ENCODE data around the gene CIC. TPM values are rescaled to one million over a fixed set of nuclear protein-coding genes. Genes with fewer than 3 reads are reported as not detected.

CIC gene
- total and polyA plus RNA-seq, 10 of the 15 experiments (the other 5 are each of a cell fraction or from before 2014, with no cell fraction given) = 0.18 to 50.6 (median 7.1) TPM

GRCh38 chr19:42313096-42313839, 44.2 kb downstream of the CIC start, which contains the start of gene TMEM145 (continued):
- TF ChIP-seq PAX5 (IDR thresholded peaks at IDR 0.05; ENCODE audit: borderline replicate concordance, low read depth, low read length) = peak; percentile 36; the same call in 1 of the 2 replicates
- TF ChIP-seq ZNF217 (IDR thresholded peaks at IDR 0.05) = no peak
- TF ChIP-seq NKRF (conservative IDR thresholded peaks at IDR 0.05) = 0 out of 2 replicates have a peak, but pooled peaks have one; percentile 23
- TF ChIP-seq NRF1 (conservative IDR thresholded peaks at IDR 0.05; ENCODE audit: low read depth, low read length) = no peak
- TF ChIP-seq, protein P1, sequence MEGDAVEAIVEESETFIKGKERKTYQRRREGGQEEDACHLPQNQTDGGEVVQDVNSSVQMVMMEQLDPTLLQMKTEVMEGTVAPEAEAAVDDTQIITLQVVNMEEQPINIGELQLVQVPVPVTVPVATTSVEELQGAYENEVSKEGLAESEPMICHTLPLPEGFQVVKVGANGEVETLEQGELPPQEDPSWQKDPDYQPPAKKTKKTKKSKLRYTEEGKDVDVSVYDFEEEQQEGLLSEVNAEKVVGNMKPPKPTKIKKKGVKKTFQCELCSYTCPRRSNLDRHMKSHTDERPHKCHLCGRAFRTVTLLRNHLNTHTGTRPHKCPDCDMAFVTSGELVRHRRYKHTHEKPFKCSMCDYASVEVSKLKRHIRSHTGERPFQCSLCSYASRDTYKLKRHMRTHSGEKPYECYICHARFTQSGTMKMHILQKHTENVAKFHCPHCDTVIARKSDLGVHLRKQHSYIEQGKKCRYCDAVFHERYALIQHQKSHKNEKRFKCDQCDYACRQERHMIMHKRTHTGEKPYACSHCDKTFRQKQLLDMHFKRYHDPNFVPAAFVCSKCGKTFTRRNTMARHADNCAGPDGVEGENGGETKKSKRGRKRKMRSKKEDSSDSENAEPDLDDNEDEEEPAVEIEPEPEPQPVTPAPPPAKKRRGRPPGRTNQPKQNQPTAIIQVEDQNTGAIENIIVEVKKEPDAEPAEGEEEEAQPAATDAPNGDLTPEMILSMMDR (IDR thresholded peaks at IDR 0.05 in 2 of 3, conservative IDR thresholded peaks at IDR 0.05 in 1 of 3; ENCODE audit: control insufficient read depth in 2 of 3, extremely low read depth in 1 of 3, insufficient read depth in 1 of 3, low read depth in 3 of 3, low read length in 3 of 3) = 0 out of 6 replicates have a peak, but pooled peaks of 1 of the 3 experiments have one; percentile 6
- TF ChIP-seq SMARCA5 (IDR thresholded peaks at IDR 0.05) = no peak
- 0 out of 2 replicates have a peak, but pooled peaks have one; percentile 20 for TF ChIP-seq DPF2 (IDR thresholded peaks at IDR 0.05)
- peak; percentile 59; the same call in 1 of the 2 replicates for TF ChIP-seq YY1 (IDR thresholded peaks at IDR 0.05; ENCODE audit: low read depth, low read length)
- no peak for TF ChIP-seq ZZZ3 (IDR thresholded peaks at IDR 0.05; ENCODE audit: control insufficient read depth, insufficient read length, low read depth)
- TF ChIP-seq POLR2AphosphoS5 (IDR thresholded peaks at IDR 0.05; ENCODE audit: low read length) = no peak
- TF ChIP-seq, protein P2, sequence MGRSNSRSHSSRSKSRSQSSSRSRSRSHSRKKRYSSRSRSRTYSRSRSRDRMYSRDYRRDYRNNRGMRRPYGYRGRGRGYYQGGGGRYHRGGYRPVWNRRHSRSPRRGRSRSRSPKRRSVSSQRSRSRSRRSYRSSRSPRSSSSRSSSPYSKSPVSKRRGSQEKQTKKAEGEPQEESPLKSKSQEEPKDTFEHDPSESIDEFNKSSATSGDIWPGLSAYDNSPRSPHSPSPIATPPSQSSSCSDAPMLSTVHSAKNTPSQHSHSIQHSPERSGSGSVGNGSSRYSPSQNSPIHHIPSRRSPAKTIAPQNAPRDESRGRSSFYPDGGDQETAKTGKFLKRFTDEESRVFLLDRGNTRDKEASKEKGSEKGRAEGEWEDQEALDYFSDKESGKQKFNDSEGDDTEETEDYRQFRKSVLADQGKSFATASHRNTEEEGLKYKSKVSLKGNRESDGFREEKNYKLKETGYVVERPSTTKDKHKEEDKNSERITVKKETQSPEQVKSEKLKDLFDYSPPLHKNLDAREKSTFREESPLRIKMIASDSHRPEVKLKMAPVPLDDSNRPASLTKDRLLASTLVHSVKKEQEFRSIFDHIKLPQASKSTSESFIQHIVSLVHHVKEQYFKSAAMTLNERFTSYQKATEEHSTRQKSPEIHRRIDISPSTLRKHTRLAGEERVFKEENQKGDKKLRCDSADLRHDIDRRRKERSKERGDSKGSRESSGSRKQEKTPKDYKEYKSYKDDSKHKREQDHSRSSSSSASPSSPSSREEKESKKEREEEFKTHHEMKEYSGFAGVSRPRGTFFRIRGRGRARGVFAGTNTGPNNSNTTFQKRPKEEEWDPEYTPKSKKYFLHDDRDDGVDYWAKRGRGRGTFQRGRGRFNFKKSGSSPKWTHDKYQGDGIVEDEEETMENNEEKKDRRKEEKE (IDR thresholded peaks at IDR 0.05) = no peak
- TF ChIP-seq, protein P3, sequence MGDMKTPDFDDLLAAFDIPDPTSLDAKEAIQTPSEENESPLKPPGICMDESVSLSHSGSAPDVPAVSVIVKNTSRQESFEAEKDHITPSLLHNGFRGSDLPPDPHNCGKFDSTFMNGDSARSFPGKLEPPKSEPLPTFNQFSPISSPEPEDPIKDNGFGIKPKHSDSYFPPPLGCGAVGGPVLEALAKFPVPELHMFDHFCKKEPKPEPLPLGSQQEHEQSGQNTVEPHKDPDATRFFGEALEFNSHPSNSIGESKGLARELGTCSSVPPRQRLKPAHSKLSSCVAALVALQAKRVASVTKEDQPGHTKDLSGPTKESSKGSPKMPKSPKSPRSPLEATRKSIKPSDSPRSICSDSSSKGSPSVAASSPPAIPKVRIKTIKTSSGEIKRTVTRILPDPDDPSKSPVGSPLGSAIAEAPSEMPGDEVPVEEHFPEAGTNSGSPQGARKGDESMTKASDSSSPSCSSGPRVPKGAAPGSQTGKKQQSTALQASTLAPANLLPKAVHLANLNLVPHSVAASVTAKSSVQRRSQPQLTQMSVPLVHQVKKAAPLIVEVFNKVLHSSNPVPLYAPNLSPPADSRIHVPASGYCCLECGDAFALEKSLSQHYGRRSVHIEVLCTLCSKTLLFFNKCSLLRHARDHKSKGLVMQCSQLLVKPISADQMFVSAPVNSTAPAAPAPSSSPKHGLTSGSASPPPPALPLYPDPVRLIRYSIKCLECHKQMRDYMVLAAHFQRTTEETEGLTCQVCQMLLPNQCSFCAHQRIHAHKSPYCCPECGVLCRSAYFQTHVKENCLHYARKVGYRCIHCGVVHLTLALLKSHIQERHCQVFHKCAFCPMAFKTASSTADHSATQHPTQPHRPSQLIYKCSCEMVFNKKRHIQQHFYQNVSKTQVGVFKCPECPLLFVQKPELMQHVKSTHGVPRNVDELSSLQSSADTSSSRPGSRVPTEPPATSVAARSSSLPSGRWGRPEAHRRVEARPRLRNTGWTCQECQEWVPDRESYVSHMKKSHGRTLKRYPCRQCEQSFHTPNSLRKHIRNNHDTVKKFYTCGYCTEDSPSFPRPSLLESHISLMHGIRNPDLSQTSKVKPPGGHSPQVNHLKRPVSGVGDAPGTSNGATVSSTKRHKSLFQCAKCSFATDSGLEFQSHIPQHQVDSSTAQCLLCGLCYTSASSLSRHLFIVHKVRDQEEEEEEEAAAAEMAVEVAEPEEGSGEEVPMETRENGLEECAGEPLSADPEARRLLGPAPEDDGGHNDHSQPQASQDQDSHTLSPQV (IDR thresholded peaks at IDR 0.05) = no peak
- TF ChIP-seq ELK1 (IDR thresholded peaks at IDR 0.05; ENCODE audit: low read depth, low read length) = no peak
- TF ChIP-seq GATAD2B (conservative IDR thresholded peaks at IDR 0.05; ENCODE audit: low read depth) = peak; percentile 36; the same call in 1 of the 2 replicates

Data from GM12878 (cell line).